Activated CD4-positive, alpha-beta T cell treated with anti-CD3 and anti-CD28 coated beads, Interleukin-2, amount 50 U/mL, for 24 hours (primary cell): ENCODE measurements around the gene SH3GL2.
"Not testable (repeated sequence)": the region's sequence is repeated elsewhere in the genome, so short reads cannot be mapped to it uniquely, and the experiment has no call there.

Experiments
- DNase-seq, 2 donors: peaks; one replicate each; pipeline ENCODE4 v3.0.0-alpha.2; 2020; ENCODE audit warnings: low read depth in 1 of 2, low spot score in 1 of 2

The SH3GL2 gene

DNA sequence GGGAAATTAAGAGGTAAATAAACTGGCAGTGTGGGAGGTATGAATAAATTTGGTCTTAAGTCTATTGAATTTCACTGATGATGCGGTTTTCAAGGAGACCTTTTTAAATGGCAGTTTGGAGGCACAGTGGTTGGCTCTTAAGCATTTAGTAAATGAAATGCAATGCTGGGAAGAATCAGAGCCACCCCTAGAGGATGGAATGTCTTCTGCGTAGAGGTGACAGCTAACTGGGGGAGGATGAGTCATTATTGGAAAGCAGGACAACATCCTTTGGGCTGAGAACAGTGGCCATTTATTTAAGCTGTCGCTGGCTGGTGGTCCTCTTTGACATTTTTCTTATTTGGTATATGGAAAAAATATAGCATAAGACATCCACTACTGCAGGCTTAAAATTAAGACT is 163.2 kb downstream of the SH3GL2 start:
- no peak for DNase-seq

GRCh38 chr9:17744786-17745185 is 165.9 kb downstream of the SH3GL2 start:
- DNase-seq: no peak

DNA sequence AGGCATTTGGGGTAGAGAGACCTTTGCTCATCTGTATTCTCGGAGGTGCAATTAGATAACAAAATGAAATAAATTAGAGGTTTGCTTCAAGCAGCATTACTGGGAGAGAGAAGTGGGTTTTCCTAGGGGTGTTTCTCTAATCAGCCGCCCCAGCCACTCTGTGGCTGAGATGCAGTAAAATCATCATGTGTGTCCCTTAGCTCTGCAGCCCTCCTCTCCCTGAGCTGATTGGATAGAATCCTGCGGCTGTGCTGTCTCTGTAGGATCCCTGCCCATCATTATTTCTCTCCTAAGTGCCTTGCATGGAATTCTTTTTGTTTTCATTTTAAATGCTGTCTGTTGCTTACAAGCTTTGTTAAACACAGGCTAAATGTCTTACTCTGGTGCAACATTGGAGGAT is 171.4 kb downstream of the SH3GL2 start:
- no peak for DNase-seq

DNA sequence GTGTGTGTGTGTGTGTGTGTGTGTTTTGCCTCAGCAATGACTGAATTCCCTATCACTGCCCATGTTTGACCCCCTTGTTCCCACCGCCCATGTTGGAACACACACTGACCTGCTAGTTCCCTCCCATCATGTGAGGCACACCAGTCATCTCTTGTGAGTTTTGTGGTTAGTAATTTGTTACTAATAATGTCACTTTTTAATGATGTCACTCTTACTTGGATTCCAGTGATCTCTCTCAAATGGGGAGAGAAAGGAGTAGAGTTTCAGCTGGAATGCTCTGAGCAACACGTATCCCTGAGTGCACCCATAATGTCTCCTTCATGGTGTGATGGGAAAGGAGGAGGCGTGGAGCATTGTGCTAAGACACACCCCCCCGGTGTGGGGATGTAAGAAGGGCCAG is 172.6 kb downstream of the SH3GL2 start:
- DNase-seq: no peak

DNA sequence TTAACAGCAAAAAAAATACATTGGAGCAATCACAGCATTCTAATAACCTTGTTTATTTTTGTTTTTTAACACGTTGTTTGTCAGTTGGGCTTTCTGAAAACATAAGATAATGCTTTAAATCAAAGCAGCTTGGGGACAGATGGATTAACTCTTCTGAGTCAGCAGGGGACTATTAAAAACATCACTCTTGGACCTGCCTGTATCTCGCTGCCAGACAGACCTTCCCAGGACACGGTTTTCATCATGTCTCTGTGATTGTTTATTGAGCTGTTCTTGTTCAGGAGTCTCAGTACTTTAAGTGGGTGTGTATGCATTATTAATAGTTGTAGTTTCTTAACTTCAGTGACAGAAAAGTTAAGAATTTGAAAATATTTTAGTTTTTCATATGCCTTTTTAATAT is 173.2 kb downstream of the SH3GL2 start:
- no peak for DNase-seq

DNA sequence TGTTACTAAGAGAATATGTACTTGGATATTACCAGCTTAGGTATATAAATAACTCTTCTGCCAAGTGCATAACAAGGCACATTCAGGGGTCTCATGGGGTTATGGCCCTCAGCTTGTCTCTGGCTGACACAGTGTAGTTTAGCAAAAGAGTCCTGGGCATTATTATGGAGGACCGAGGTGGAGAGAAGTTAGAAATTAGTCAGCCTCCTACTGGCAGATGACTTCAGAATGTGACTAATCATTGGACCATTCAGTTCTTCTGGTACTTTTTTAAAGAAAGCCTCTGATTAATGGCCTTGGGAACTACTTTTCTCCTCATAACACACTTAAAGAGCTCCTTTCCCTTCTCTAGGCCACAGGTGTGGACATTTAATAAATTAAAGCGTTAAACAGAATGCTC is 178.9 kb downstream of the SH3GL2 start:
- DNase-seq: no peak

- DNase-seq: no peak
Measured at GRCh38 chr9:17760250-17760649, 181.4 kb downstream of the SH3GL2 start.

- no peak for DNase-seq
Measured at GRCh38 chr9:17761984-17762676, 183.3 kb downstream of the SH3GL2 start.

DNA sequence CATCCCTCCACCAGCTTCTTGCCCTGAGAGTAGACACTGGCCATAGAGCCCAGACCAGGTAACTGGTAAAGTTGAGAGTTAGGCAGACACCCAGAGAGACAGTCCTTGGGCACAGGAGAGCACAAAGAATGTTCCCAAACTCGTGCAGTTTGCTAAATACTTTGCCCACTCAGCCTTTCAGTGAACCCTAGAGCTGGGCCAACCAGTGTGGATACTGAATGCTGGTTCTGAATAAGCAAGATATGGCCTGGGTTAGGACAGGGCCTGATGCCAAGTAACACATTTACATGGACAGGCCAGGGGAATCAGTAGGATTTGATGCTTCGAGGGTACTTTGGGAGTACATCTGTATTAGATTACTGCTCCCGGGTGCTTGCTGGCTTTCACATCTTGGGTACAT is 185.4 kb downstream of the SH3GL2 start:
- no peak for DNase-seq

DNA sequence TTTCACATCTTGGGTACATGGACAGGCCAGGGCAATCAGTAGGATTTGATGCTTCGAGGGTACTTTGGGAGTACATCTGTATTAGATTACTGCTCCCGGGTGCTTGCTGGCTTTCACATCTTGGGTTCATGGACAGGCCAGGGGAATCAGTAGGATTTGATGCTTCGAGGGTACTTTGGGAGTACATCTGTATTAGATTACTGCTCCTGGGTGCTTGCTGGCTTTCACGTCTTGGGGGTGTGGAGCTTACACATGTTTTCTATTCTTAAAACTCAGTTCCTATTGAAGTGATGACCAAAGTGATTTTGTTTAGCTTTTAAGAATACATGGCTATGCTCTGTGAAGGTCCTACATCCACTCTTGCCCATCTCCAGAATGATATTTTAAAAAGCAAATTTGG is 186.3 kb downstream of the SH3GL2 start:
- DNase-seq: not testable (repeated sequence)

- DNase-seq: no peak
Measured at GRCh38 chr9:17772223-17772622, 193.4 kb downstream of the SH3GL2 start.

DNA sequence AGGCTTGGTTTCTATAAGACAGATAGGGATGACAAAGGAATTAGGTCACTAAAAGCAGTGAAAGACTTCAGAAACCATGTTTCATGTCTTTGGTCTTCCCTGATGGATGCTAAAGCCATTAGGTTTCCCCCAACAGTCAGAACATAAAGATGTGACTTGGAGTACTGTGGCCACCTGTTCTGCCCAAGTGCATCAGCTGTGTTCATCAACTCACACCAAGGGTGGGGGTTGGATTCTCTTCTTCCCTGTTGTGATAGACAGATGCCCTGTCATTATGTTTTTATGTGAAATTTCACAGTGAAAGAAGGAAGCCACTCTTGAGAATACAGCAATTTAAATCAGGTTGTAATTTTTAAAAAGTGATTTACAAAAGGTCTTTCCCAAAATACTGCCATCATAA is 196.8 kb downstream of the SH3GL2 start:
- DNase-seq: no peak

- DNase-seq: no peak
Measured at GRCh38 chr9:17776735-17777134, 197.9 kb downstream of the SH3GL2 start.

- DNase-seq: no peak
Measured at GRCh38 chr9:17777465-17777864, 198.6 kb downstream of the SH3GL2 start.

DNA sequence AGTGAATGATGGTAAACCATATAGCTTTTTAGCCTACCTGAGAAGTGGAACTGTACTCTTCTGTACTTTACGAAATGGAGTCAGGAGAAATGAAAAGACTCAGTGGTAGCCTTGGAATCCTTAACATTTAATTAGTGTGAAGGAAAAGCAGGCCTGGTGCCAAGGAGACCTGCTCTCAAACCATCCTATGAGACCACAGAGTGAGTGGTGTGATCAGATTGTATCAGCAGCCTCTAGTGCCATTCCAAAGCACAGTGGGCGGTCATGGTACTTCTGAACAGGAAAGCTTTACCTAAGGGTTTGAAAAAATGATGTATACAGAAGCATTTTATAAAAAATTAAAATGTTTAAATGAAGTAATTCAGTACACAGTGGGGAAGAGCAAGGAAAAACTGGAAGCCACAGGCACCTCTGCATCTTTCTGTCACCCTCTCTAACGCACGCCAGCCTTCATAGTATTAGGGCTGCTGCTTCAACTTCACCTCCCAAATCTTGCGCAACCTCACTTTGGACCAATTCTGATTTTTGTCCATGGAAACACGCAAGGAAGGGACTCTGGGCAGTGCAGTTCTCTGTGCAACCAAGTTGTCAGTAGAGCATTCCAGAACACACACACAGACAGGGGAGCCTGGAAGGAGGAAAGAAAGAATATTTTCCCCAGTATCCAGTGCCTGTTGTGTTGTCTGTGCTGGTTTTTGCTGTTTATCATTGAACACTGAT is 203.7 kb downstream of the SH3GL2 start:
- no peak for DNase-seq

DNA sequence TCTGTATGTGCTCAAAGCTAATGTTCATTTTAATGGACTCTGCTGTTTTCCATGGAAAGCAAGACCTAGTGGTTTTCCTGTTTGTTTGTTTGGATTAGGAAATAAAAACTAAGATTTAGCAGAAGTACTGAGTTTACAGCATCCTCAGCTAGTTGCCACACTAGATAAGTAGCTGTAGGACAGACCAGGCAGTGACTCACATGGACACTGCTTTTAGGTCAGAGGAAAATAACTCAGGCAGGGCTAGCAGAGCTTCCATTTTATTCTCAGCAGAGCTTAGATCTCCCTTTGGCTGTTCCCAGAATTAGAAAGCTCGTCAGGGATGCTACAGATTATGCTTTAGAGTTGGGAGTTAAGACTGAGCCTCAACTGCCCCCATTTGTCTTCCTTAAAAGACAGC is 204.4 kb downstream of the SH3GL2 start:
- DNase-seq: no peak

DNA sequence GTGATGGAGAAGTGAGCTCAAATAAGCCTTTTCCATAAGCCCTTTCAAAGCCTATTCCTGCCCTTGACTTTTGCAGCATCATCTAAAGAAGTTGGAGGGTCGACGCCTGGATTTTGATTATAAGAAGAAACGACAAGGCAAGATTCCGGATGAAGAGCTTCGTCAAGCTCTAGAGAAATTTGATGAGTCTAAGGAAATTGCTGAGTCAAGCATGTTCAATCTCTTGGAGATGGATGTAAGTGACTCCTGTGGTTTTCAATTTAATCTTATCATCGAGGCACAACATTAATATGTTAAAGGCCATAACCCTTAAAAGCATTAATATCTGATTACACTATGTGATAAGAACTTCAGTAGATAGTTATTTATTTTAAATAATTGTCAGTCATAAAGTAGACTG is 210.4 kb downstream of the SH3GL2 start:
- DNase-seq: no peak

GRCh38 chr9:17793713-17794622 is 215.1 kb downstream of the SH3GL2 start:
- no peak for DNase-seq

GRCh38 chr9:17795744-17796143 is 216.9 kb downstream of the SH3GL2 start:
- no peak for DNase-seq

DNA sequence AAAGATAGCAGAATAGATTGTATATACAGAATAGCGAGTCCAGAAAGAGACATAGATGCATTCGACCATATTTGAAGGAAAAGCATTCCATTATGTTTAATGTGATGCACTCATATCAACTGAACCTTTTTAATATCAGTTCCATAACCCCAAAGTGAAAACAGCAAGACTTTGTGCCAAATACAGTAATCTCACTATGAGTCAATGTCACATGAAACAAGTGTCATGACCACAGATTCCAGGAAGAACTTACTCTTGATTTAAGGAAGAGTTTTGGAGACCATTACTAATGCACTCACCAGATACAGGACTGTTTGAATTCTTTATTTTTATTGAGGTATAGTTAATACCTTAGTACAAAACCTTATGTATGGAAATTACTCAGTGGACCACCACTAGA is 220.5 kb downstream of the SH3GL2 start:
- no peak for DNase-seq

DNA sequence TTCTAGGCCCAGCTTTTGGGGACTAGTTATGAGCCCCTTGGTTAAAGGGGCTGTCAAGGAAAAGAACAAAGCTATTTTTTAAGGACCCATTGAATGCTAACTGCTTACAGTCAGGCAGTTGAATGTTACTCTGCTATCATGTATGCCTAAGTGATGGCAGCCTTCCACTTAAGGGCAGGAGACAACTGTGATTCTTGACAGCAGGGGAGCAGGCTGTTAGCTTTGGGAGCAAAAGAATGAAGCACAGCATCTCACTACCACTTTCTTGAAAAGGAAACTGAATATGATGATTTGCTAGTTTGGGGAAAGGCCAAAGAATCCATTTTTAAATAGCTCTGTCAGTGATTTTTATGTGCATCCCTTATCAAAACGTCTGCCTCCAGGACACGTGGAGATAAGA is 221.6 kb downstream of the SH3GL2 start:
- DNase-seq: no peak
